OCI-LY1 (cell line): Measurements from ENCODE around the gene PTPRS.

ENCODE experiments used
- H2AFZ ChIP-seq: fragments of 200-600 bp; sonication (generic), shearing (Covaris generic); 2 replicates; pipeline ENCODE4 v1.6.0; 2014; ENCODE audit warnings: antibody characterized with exemption, mild to moderate bottlenecking, low read length
- H3F3A ChIP-seq: fragments of 200-600 bp; sonication (generic), shearing (Covaris generic); 2 replicates; pipeline ENCODE4 v1.6.0; 2014; ENCODE audit warnings: mild to moderate bottlenecking, antibody characterized with exemption, low read length, moderate library complexity; ENCODE audit not compliant: insufficient read depth
- H3K27ac ChIP-seq: fragments of 200-600 bp; sonication (generic); 2 replicates; pipeline ENCODE4 v1.5.1; 2014; ENCODE audit warnings: low read length, mixed run types, mild to moderate bottlenecking, low read depth; ENCODE audit not compliant: poor library complexity, severe bottlenecking
- H3K27me3 ChIP-seq: fragments of 200-600 bp; sonication (generic); 2 replicates; pipeline ENCODE4 v1.6.0; 2014; ENCODE audit warnings: antibody characterized with exemption, mild to moderate bottlenecking, low read length, moderate library complexity; ENCODE audit not compliant: insufficient read depth
- H3K36me3 ChIP-seq: fragments of 200-600 bp; sonication (generic); 2 replicates; pipeline ENCODE4 v1.6.1; 2014; ENCODE audit warnings: mild to moderate bottlenecking, antibody characterized with exemption, low read length, moderate library complexity, mixed read lengths; ENCODE audit not compliant: insufficient read depth
- H3K4me1 ChIP-seq: fragments of 200-600 bp; sonication (generic); 2 replicates; pipeline ENCODE4 v1.5.1; 2014; ENCODE audit warnings: mild to moderate bottlenecking, low read length, moderate library complexity; ENCODE audit not compliant: insufficient read depth, severe bottlenecking
- H3K4me2 ChIP-seq: fragments of 200-600 bp; sonication (generic), shearing (Covaris generic); 2 replicates; pipeline ENCODE4 v1.6.1; 2014; ENCODE audit warnings: low read length
- H3K4me3 ChIP-seq: fragments of 200-600 bp; sonication (generic); 2 replicates; pipeline ENCODE4 v1.5.1; 2014; ENCODE audit warnings: low read length, low read depth, mild to moderate bottlenecking, mixed read lengths; ENCODE audit not compliant: poor library complexity, severe bottlenecking
- H3K79me2 ChIP-seq: fragments of 200-600 bp; shearing (Covaris generic); 2 replicates; pipeline ENCODE4 v1.6.1; 2016; ENCODE audit warnings: mixed run types, low read length, mixed read lengths; ENCODE audit not compliant: insufficient read depth
- H3K9ac ChIP-seq: fragments of 200-600 bp; sonication (generic), shearing (Covaris generic); 2 replicates; pipeline ENCODE4 v1.6.1; 2014; ENCODE audit warnings: mild to moderate bottlenecking, low read length, mixed read lengths
- H3K9me2 ChIP-seq: fragments of 200-600 bp; sonication (generic), shearing (Covaris generic); 2 replicates; pipeline ENCODE4 v1.6.1; 2014; ENCODE audit warnings: low read depth, mild to moderate bottlenecking, low read length, mixed read lengths
- H3K9me3 ChIP-seq: fragments of 200-600 bp; shearing (Covaris generic); 2 replicates; pipeline ENCODE4 v1.6.1; 2014; ENCODE audit warnings: low read length, mixed read lengths
- H4K20me1 ChIP-seq: fragments of 200-600 bp; sonication (generic), shearing (Covaris generic); 2 replicates; pipeline ENCODE4 v1.6.0; 2016; ENCODE audit warnings: mild to moderate bottlenecking, low read length; ENCODE audit not compliant: insufficient read depth
- CTCF ChIP-seq: fragments of 200-600 bp; sonication (generic), shearing (Covaris generic); IDR thresholded peaks from 2 replicates; pipeline ENCODE4 v1.5.1; 2017; ENCODE audit warnings: mild to moderate bottlenecking, antibody characterized with exemption, low read length, moderate library complexity, mixed read lengths
- EZH2 ChIP-seq: fragments of 200-600 bp; sonication (generic), shearing (Covaris generic); IDR thresholded peaks from 2 replicates; pipeline ENCODE4 v1.8.0; 2017; ENCODE audit warnings: borderline replicate concordance, mixed run types, mild to moderate bottlenecking, antibody characterized with exemption, low read length, moderate library complexity, mixed read lengths

The PTPRS gene

GRCh38 chr19:5308451-5309437 lies 31.9 kb downstream of the PTPRS start:
- no peaks in the 10 kb centered on the region for H3F3A ChIP-seq
- H3K9me2 ChIP-seq, result no peaks in the 10 kb centered on the region
- H2AFZ ChIP-seq, result no peak overlapping the region
- no peaks in the 10 kb centered on the region for H3K27me3 ChIP-seq
- no peak for TF ChIP-seq CTCF
- TF ChIP-seq EZH2, result no peak
- no peaks in the 10 kb centered on the region for H4K20me1 ChIP-seq
- H3K79me2 ChIP-seq, result no peaks in the 10 kb centered on the region
- H3K36me3 ChIP-seq, result no peaks in the 10 kb centered on the region
- H3K4me2 ChIP-seq, result no peak overlapping the region
- no peak overlapping the region for H3K27ac ChIP-seq
- no peak overlapping the region for H3K9ac ChIP-seq
- H3K4me3 ChIP-seq, result no peak overlapping the region
- no peaks in the 10 kb centered on the region for H3K4me1 ChIP-seq
- H3K9me3 ChIP-seq, result no peaks in the 10 kb centered on the region

GRCh38 chr19:5307655-5308054 lies 33.0 kb downstream of the PTPRS start:
- no peak overlapping the region for H3K9ac ChIP-seq
- H3K4me2 ChIP-seq, result no peak overlapping the region
- no peaks in the 10 kb centered on the region for H3K9me2 ChIP-seq
- no peaks in the 10 kb centered on the region for H4K20me1 ChIP-seq
- H2AFZ ChIP-seq, result no peak overlapping the region
- no peaks in the 10 kb centered on the region for H3K9me3 ChIP-seq
- H3K27me3 ChIP-seq, result no peaks in the 10 kb centered on the region
- TF ChIP-seq EZH2 (no peak), CTCF (no peak)
- no peaks in the 10 kb centered on the region for H3K4me1 ChIP-seq
- H3K79me2 ChIP-seq, result no peaks in the 10 kb centered on the region
- no peaks in the 10 kb centered on the region for H3K36me3 ChIP-seq
- no peak overlapping the region for H3K27ac ChIP-seq
- H3F3A ChIP-seq, result no peaks in the 10 kb centered on the region
- no peak overlapping the region for H3K4me3 ChIP-seq

- H3F3A ChIP-seq, result no peaks in the 10 kb centered on the region
- H3K36me3 ChIP-seq, result no peaks in the 10 kb centered on the region
- H2AFZ ChIP-seq, result no peak overlapping the region
- H3K4me1 ChIP-seq, result no peaks in the 10 kb centered on the region
- H3K9ac ChIP-seq, result no peak overlapping the region
- no peaks in the 10 kb centered on the region for H3K79me2 ChIP-seq
- no peaks in the 10 kb centered on the region for H3K9me2 ChIP-seq
- H3K9me3 ChIP-seq, result no peaks in the 10 kb centered on the region
- H3K27me3 ChIP-seq, result no peaks in the 10 kb centered on the region
- TF ChIP-seq EZH2 (no peak), CTCF (no peak)
- H4K20me1 ChIP-seq, result no peaks in the 10 kb centered on the region
- no peak overlapping the region for H3K4me3 ChIP-seq
- no peak overlapping the region for H3K27ac ChIP-seq
- H3K4me2 ChIP-seq, result no peak overlapping the region
These were observed 35.4 kb downstream of the PTPRS start for GRCh38 chr19:5305163-5305562.
